Heart right ventricle (tissue), 16 donors: ENCODE data around the gene SMC6. TPM values are rescaled to one million over a fixed set of nuclear protein-coding genes. Genes with fewer than 3 reads are reported as not detected.
A peak's percentile ranks its signal among the peaks of the same experiment; 100 is the strongest.

ENCODE experiments used
- ATAC-seq, 8 donors: fragments of 200-7000 bp; cut with Tn5 transposase; one replicate each; pipeline ENCODE4 v1.9.1; 2020; ENCODE audit warnings: mild to moderate bottlenecking in 8 of 8, moderate library complexity in 8 of 8, moderate number of reproducible peaks in 1 of 8
- DNase-seq, 2 donors: peaks; one replicate each; pipeline ENCODE4 v3.0.0-alpha.2; 2020
- H3K27ac ChIP-seq, 10 donors: fragments of 200-600 bp; sonication (generic) in 2 of 10; one replicate each; pipeline versions ENCODE4 v1.5.0 to v1.8.0; 2020 to 2022; ENCODE audit warnings: mild to moderate bottlenecking in 3 of 10
- H3K27me3 ChIP-seq, 7 donors: fragments of 200-600 bp; one replicate each; pipeline ENCODE4 v1.8.0; 2021 to 2022; ENCODE audit warnings: mild to moderate bottlenecking in 2 of 7
- H3K36me3 ChIP-seq, 9 donors: fragments of 200-600 bp; sonication (generic) in 1 of 9; one replicate each; pipeline versions ENCODE4 v1.5.0 to v1.8.0; 2020 to 2022; ENCODE audit warnings: mild to moderate bottlenecking in 2 of 9
- H3K4me1 ChIP-seq, 9 donors: fragments of 200-600 bp; sonication (generic) in 1 of 9; one replicate each; pipeline versions ENCODE4 v1.5.0 to v1.8.0; 2020 to 2022; ENCODE audit warnings: mild to moderate bottlenecking in 4 of 9
- H3K4me3 ChIP-seq, 10 donors: fragments of 200-600 bp; sonication (generic) in 2 of 10; one replicate each; pipeline versions ENCODE4 v1.5.0 to v1.8.0; 2020 to 2022; ENCODE audit warnings: mild to moderate bottlenecking in 7 of 10, moderate library complexity in 2 of 10
- H3K9me3 ChIP-seq, 11 donors: fragments of 200-600 bp in 10 of 11; sonication (generic) in 2 of 11; one replicate each; pipeline versions ENCODE4 v1.5.0 to v1.8.0; 2013 to 2022; ENCODE audit warnings: mild to moderate bottlenecking in 2 of 11, control low read depth in 1 of 11, moderate library complexity in 1 of 11
- WGBS, 2 donors: extraction: QIAGEN DNeasy Blood & Tissue Kit; methylation state at CpG; one replicate each; pipeline ENCODE4 v1.1.7; 2013; ENCODE audit warnings: inconsistent platforms in 1 of 2; 5-methylcytosine and 5-hydroxymethylcytosine counted together
- intact Hi-C, 10 donors: fragments of 100-400 bp; cut with DNase I; formaldehyde crosslinking; loops; one replicate each; pipeline versions ENCODE4 v1.11.1 to v1.14.2; 2022
- polyA plus RNA-seq, 2 donors: library from polyadenylated mRNA; stranded (reverse); fragments of 200-250 nt; gene quantifications; one replicate each; pipeline ENCODE4 v1.2.3, GENCODE V29; 2013
- total RNA-seq, 10 donors: library from RNA; stranded (reverse); fragmentation: NEBNext Ultra II Directional in 3 of 10; extraction: Animal tissue kit (Norgen Biotek cat#: 25700) in 3 of 10; gene quantifications; one replicate each; pipeline versions ENCODE4 v1.2.1 to v1.2.4, GENCODE V29; 2021 to 2023
- TF ChIP-seq, protein P1 (sequence below), 9 donors: fragments of 200-600 bp; sonication (generic) in 2 of 9; IDR thresholded peaks; one replicate each; pipeline versions ENCODE4 v1.5.0 to v1.8.0; 2021 to 2022; ENCODE audit warnings: antibody characterized with exemption in 9 of 9, mild to moderate bottlenecking in 5 of 9, moderate library complexity in 1 of 9
- donor health status: Arrhythmogenic right ventricular cardiomyopathy.
- donor health status: ischemic (EF 13 %, LVEDD 7.1; RV severe dilation, severe dysfunction).
- donor health status: healthy with polysubstance abuse.
- donor health status: DM: no; HTN: yes; CAD: no.
- donor health status: DM: no; HTN: no; CAD: no.
- donor health status: ischemic (EF 25% LVEDD 6.9; RV normal size, moderate dysfunction).
- donor health status: ischemic (EF 25% LVEDD 5.7; RV mildly dilated, moderate dysfunction).
- donor health status: healthy.
- donor health status: DM: yes; HTN: yes; CAD: no.
- donor health status: Ischemic cardiomyopathy.
- donor health status: ischemic (EF 35%, LVEDD 5.7; RV mildly dilated, moderate dysfunction).
- donor health status: nonischemic (EF 11% LVEDD 7.7; RV severe dilation, severe dysfunction).
- donor health status: DM: yes; HTN: yes; CAD: no.
- donor health status: PGD.
- donor health status: ischemic (EF 29% LVEDD 5.4; RV normal size, mild dysfunction).
- donor health status: nonischemic (EF 23%, LVEDD 6.1; RV moderate dilation, normal function).

Gene SMC6
- total and polyA plus RNA-seq, 12 donors = 4.7 to 14.7 (median 12.0) TPM

DNA sequence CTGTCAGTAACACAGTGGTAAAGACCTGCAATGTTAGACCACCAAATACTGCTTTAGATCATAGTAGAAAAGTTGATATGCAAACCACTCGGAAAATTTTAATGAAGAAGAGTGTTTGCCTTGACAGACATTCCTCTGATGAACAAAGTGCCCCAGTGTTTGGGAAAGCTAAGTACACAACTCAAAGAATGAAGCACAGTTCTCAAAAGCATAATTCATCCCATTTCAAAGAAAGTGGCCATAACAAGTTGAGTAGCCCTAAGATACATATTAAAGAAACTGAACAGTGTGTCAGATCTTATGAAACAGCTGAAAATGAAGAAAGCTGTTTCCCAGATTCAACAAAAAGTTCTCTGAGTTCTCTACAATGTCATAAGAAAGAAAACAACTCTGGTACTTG, 27.9 kb upstream of the SMC6 start:
- TF ChIP-seq, protein P1, sequence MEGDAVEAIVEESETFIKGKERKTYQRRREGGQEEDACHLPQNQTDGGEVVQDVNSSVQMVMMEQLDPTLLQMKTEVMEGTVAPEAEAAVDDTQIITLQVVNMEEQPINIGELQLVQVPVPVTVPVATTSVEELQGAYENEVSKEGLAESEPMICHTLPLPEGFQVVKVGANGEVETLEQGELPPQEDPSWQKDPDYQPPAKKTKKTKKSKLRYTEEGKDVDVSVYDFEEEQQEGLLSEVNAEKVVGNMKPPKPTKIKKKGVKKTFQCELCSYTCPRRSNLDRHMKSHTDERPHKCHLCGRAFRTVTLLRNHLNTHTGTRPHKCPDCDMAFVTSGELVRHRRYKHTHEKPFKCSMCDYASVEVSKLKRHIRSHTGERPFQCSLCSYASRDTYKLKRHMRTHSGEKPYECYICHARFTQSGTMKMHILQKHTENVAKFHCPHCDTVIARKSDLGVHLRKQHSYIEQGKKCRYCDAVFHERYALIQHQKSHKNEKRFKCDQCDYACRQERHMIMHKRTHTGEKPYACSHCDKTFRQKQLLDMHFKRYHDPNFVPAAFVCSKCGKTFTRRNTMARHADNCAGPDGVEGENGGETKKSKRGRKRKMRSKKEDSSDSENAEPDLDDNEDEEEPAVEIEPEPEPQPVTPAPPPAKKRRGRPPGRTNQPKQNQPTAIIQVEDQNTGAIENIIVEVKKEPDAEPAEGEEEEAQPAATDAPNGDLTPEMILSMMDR (IDR thresholded peaks at IDR 0.05) = no peak
- no peak for ATAC-seq
- H3K36me3 ChIP-seq = peaks cover 0 to 44% (median 0%) of the 10 kb centered on the region in 9 donors
- no peak overlapping the region for H3K4me3 ChIP-seq
- intact Hi-C loops = no loop called here
- no peaks in the 10 kb centered on the region for H3K9me3 ChIP-seq
- 95% methylated on average over 1 of the region's 1 CpG for WGBS, 2 donors
- no peaks in the 10 kb centered on the region for H3K4me1 ChIP-seq
- no peak for DNase-seq
- no peaks in the 10 kb centered on the region for H3K27me3 ChIP-seq
- H3K27ac ChIP-seq = no peak overlapping the region

DNA sequence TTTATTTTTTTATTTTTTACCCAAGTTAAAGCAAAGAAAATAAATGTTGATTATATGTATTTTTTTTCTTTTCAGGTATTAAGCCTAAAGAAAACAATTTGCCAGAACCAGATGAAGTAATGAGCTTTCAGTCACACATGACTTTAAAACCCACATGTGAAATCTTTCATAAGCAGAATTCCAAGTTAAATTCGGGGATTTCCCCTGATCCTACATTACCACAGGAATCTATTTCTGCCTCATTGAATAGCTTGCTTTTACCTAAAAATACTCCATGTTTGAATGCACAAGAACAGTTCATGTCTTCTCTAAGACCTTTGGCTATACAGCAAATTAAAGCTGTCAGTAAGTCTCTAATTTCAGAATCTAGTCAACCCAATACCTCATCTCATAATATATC, 26.9 kb upstream of the SMC6 start:
- H3K4me1 ChIP-seq = no peaks in the 10 kb centered on the region
- H3K4me3 ChIP-seq = no peak overlapping the region
- DNase-seq = no peak
- 86 to 98% methylated on average over 1 of the region's 1 CpG for WGBS, 2 donors
- TF ChIP-seq, protein P1 (IDR thresholded peaks at IDR 0.05) = no peak
- no peaks in the 10 kb centered on the region for H3K9me3 ChIP-seq
- H3K27ac ChIP-seq = no peak overlapping the region
- H3K27me3 ChIP-seq = no peaks in the 10 kb centered on the region
- intact Hi-C loops = no loop called here
- no peak for ATAC-seq
- H3K36me3 ChIP-seq = peaks cover 0 to 50% (median 0%) of the 10 kb centered on the region in 9 donors

DNA sequence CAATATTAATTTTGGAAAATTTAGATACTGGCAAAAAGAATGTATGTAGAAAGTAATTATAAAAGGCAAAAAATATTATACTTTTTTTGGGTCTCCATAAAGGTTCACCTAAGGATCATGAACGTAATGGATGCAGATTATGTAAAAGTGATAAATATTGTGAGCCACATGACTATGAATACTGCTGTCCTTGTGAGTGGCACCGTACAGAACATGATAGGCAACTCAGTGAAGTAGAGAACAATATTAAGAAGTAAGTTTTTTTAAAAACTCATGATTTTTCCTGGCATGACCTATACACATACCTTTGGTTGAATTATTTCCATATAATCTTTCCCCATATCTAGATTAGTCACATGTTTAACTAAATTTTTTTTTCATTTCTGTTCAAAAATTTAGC, 18.9 kb upstream of the SMC6 start:
- DNase-seq = no peak
- H3K27me3 ChIP-seq = no peaks in the 10 kb centered on the region
- WGBS, 2 donors = 42 to 72% methylated on average over 2 of the region's 2 CpGs
- intact Hi-C loops = loop anchor here in 1 of 10 donors (5.0 kb wide), 1 partner anchor 40 kb away; no protein-coding TSS in a partner anchor
- TF ChIP-seq, protein P1 (IDR thresholded peaks at IDR 0.05) = no peak
- no peak overlapping the region for H3K4me3 ChIP-seq
- no peak overlapping the region for H3K27ac ChIP-seq
- peaks cover 0 to 72% (median 4%) of the 10 kb centered on the region in 9 donors for H3K36me3 ChIP-seq
- no peaks in the 10 kb centered on the region for H3K9me3 ChIP-seq
- ATAC-seq = peak in 1 of 8 donors; percentile 50
- peaks cover 0 to 7% (median 0%) of the 10 kb centered on the region in 9 donors for H3K4me1 ChIP-seq

DNA sequence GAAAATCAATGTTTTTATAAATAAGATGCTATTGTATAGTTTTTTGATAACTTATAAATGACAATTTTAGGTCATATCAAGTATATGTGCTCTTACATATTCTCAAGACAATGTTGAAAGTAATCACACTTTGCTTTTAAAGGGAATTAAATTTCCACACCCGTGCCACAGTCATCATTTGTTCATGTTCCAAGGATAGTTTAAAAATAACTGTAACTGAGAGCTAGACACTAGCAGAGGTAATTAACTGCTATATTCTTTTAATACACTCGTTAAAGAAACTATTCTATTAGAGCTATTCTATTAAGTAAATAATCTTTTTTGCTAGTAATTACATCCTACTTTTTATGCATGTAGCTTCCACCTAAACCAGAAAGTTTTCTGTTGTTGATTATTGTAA, 18.3 kb upstream of the SMC6 start:
- Histone ChIP-seq H3K36me3 (peaks cover 0 to 78% (median 4%) of the 10 kb centered on the region in 9 donors), H3K4me3 (no peak overlapping the region), H3K27me3 (no peaks in the 10 kb centered on the region), H3K27ac (no peak overlapping the region), H3K4me1 (peaks cover 0 to 7% (median 0%) of the 10 kb centered on the region in 9 donors), H3K9me3 (no peaks in the 10 kb centered on the region)
- intact Hi-C loops = loop anchor here in 1 of 10 donors (5.0 kb wide), 1 partner anchor 40 kb away; no protein-coding TSS in a partner anchor
- WGBS, 2 donors = 55 to 70% methylated on average over 2 of the region's 2 CpGs
- no peak for DNase-seq
- peak in 2 of 8 donors; percentile 70 to 71 for ATAC-seq
- TF ChIP-seq, protein P1 (IDR thresholded peaks at IDR 0.05) = no peak
